22Rv1 (cell line): Measurements from ENCODE around the gene DPEP3.

Source experiments
- CTCF ChIP-seq: fragments of 450-650 bp; IDR thresholded peaks from 2 replicates; pipeline ENCODE4 v1.5.1; 2017; ENCODE audit warnings: mild to moderate bottlenecking
- ZFX ChIP-seq: fragments of 450-650 bp; IDR thresholded peaks from 2 replicates; pipeline ENCODE4 v1.6.1; 2017; ENCODE audit warnings: antibody characterized with exemption, borderline replicate concordance

GRCh38 chr16:67986949-67987348 lies 6.7 kb upstream of the DPEP3 start:
- TF ChIP-seq CTCF: no peak
- TF ChIP-seq ZFX: no peak
